ENCODE measurements around the gene BAZ1B.

- TF ChIP-seq, protein P1, sequence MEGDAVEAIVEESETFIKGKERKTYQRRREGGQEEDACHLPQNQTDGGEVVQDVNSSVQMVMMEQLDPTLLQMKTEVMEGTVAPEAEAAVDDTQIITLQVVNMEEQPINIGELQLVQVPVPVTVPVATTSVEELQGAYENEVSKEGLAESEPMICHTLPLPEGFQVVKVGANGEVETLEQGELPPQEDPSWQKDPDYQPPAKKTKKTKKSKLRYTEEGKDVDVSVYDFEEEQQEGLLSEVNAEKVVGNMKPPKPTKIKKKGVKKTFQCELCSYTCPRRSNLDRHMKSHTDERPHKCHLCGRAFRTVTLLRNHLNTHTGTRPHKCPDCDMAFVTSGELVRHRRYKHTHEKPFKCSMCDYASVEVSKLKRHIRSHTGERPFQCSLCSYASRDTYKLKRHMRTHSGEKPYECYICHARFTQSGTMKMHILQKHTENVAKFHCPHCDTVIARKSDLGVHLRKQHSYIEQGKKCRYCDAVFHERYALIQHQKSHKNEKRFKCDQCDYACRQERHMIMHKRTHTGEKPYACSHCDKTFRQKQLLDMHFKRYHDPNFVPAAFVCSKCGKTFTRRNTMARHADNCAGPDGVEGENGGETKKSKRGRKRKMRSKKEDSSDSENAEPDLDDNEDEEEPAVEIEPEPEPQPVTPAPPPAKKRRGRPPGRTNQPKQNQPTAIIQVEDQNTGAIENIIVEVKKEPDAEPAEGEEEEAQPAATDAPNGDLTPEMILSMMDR (conservative IDR thresholded peaks at IDR 0.05; ENCODE audit: low read length), result no peak
- TF ChIP-seq EZH2phosphoT487 (IDR thresholded peaks at IDR 0.05; ENCODE audit: borderline replicate concordance), result no peak
These were observed 47.0 kb upstream of the BAZ1B start for GRCh38 chr7:73569042-73569608.
